NCI-H128 (cell line): ENCODE results near the gene AFDN.

Source experiments
- DNase-seq: peaks from one replicate; lab custom pipeline; 2025; ENCODE audit not compliant: unreplicated experiment; lab: John Stamatoyannopoulos, UW

The AFDN gene

DNA sequence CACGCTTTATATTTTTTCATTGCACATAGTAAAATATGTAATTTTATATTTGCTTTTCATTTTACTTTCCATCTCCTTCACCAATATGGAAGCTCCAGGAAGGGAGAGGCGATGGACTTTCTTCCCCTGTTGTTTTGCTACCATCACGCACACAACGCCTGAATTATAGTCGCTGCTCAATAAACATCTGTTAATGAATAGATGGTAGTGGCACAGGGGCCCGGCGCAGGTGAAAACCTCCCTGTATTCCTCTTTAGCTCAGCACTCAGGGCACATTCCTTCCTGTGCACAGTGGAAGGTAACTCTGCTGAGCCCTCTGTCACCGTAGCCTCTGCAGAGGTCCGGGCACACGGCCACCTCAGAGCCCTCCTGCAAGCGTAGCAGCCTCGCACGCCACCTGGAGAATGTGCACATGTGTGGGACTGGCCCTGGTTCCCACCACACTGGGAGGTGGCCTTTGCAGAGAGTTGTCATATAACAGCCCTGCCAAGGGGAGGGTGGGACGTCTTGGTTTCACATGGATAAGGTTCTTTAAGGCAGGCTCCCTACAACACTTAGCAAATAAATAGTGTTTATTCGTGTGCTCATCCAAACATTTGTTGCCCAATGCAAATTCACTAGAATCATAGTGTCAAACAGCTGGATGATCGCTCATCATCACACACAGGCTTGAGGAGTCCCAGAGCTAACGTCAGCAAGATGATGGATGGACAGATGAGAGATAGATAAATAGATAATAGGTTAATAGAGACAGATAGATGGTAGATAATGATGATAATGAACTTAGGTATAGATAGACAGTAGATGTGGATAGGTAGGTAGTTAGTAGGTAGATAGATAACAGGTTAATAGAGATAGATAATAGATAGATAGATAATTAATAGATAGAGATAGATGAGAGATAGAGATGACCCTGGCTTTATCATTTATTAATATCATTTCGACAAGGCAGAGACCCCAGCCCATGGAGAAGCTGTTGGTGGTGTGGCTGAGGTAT lies 32.3 kb upstream of the AFDN start:
- no peak for DNase-seq

DNA sequence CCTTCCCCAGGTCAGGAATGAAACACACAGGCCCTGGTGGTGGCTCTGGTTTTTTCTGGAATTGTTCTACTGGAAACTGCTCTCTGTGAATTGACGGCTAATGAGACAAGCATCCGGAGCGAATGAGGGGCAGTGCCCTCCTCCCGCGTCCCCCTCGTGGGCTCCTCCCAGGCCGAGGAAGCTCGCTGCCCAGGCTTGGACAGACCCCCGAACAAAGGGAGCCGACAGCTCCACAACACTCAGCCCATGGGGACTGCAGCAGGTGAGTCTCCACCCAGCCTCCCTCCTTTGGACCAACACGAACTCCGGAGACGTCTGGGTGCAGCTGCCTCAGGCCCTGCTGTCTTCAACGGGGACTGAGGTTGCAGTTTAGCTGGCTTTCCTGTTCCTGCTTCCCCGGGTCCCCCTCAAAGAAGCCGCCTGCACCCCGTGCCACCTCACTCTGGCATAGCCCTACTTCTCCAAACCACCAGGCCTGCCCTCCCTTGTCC lies 31.3 kb upstream of the AFDN start:
- no peak for DNase-seq

DNA sequence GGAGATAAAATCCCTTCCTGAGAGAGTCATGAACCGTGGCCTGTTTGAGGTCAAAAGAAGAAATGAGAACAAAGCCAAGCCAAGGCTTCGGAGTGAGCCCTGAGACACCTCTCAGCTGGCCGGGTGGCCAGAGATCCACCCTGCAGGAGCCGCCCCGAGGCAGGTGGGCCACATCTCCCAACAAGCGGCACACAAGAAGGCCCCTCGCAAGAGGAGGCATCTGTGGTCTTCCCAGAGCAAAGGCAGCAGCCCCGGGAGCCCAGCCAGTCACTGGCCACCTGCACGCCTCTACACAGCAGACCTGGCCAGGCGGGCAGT lies 30.9 kb upstream of the AFDN start:
- DNase-seq, result no peak

DNA sequence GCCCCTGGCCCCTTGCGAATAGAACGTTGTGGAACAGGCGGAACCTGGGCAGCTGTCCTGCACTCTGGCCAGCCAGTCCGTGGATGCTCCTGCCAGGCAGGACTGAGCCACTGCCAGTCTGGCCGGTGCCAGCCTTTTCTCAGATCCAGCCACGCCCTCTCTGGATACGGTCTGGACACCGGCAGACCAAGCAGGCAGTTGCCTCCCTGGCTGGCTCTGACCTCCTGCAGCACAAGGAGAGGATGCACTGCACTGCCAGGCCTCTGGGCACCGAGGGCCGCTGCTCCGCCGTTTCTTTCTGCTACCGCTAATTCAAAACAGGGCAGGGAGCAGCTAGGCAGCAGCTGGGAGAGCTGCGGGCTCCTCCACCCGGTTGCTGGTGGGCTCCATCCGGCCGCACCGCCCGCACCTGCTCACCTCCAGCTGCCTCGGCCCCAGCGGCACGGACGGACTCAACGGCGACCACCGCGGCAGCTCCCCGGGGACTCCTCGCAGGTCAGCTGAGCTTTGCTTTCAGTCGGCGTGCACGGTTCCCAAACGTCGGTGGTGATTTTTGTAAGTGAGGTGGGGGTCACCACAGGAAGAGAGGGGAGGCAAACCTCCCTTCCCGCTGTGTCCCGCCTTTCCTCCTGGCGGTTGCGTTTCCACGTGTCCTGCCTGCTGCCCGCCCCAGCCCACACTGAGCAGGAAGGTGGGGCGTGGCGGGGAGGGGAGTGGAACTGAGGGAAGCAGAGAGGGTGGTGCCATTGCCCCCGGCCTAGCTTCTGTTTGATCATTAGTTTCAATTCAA lies 30.3 kb upstream of the AFDN start:
- no peak for DNase-seq

DNA sequence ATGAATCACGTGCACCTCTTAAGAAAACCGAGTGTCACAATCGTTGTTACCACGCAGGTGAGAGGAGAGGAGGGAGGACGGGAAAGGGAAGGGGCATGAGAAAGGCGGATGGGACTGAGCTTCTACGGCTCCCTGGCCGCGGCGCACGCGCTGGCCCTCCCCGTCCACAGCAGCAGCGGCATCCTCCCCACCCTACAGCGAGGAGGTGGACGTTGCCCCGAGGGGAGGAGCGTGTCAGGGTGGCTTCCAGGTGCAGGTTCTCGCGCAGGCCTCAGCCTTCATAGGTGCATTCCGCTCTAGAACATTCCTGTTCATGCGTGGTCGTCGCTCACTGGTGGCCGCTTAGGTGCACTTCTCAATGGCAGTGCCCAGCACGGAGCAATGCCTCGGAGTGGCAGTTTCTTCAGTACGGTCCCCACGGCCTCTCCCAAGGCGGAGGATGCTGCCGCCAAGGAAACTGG lies 29.7 kb upstream of the AFDN start:
- no peak for DNase-seq

DNA sequence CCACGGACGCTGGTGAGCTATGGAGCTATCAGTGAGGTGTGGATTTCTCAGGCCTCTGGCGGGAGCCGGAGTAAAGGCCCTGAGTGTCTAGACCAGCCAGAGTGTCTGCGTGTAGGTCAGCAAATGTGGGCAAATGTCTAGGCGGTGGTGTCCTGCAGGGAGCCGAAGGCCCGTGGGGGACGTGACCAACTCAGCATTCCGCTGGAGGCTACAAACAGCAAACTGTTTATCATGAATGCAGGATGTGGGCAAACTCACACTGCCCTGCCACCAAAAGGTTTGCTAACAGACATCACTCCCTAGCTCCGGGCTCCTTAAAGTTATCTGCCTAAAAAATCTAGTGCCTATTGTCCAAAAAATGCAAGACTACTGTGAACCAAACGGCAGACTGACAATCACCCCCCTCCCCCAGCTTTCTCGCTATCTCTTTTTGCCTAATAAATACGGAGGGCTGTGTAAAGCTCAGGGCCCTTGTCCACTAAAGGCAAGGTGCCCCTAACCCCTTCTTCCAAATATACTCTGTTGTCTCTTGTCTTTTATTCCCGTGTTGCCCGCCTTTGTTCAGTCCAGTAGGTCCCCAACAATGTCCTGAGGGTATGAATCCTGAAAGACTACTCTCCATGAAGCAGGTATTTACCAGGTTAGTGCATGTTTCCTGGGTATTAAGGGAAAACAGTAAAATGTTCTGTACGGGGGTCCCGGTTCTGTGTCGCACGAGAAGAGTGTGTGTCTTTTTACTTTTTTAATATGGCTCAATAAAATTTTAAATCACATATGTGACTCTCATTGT lies 29.0 kb upstream of the AFDN start:
- DNase-seq, result no peak

DNA sequence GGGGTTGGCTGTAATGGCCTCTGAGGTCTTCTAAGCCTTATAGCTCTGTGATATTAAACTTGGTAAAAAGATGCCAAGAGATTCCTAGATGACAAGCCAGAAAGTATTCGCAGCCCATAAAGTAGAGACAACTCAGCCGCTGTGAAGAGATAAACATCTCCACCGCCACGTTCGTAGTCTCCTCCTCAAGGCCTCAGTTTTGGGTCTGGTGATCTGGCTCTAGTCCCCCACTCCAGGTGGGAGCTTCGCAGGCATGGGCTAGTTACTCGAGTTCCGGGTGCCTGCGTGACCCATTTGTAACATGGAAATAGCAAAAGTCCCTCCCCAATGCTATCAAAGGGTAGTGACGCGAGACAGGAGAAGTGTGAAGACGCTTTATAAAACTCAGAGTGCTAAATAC lies 28.3 kb upstream of the AFDN start:
- no peak for DNase-seq

DNA sequence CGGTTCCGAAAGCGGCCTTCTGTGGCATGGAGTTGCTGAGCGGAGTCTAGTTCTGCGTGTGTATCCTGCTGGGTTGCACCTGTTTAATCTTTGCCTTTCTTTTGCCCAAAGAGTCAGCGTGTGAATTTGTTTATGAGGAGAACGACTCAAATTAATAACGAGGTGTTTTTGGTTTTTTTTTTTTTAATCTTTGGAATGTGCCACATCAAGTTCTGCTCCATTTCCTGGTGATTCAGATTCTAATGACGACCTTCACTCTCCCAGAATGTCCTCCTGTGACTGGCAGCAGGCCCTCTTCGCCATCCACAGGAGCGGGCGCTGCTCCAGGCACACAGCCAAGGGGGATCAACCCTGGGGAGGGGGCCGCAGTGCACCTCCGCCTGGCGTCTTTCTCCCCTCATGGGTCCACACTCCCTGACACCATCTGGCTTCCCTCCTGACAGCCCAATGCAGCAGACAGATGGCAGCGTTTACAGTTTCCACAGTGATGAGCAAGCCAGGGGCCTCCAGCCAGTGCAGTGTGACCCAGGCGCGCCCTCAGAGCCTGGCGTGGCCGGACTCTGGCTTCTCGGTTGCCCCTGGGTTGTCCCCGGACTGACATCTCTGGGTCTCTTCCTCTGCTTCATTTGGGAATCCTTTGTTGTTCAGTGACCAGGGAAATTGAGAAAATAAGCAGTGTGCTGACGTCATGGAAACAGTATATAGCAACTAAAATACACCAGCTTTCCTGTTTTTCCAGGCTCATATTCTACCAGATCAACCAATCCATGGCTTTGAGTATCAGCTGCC lies 27.5 kb upstream of the AFDN start:
- no peak for DNase-seq

DNA sequence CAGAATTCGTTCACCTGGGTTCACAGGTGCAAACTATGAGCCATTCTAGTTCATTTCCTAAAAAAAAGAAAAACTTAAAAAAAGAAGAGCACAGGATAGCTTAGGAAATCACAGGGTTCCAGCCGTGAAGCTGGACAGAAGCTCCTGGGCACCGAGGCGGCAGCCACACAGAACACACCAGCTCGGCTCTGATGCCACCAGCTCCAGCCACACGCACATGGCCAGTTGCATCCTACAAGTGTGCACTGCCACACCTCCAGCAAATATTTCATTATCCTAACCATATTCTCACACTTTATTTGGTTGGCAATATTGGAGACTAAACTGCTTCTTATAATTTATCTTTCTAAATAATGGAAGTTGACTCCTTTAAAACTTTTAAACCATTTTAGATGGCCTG lies 26.2 kb upstream of the AFDN start:
- no peak for DNase-seq

DNA sequence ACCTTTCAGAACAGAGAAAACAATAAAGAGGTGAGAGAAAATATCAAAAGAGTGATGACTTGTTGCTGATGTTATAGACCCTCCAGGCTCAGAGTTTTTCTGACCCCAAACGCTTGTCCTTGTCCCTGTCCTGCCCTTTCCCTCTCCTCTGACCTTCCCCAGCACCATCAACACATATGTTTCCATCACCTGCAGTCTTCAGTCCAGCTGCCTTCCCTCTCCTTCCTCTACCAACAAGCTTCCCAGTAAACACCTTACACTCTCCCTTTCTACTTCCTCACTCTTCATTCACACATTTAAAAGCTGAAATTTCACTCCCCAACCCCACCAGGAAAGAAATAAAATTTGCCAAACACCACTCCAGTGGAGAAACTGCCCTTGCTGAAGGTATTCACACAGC lies 25.4 kb upstream of the AFDN start:
- no peak for DNase-seq

DNA sequence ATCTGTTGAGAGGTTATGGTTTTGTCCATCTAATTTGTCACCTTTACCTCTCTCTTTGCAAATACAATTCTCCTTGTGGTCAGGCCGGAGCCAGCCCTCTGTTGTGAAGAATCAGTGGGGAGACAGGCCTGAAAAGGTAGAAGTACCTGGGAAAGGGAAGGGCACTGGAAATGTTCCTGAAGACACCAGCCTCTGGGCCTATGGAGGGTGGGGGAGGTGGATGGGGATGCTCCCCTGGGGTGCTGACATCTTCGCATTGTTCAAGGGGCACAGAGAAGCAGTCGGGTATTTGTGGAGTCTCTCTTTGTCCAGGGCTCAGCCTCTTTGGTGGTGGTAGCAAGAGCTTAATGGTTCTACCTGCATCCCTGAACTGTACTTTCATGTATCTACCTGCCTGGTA lies 24.4 kb upstream of the AFDN start:
- no peak for DNase-seq

DNA sequence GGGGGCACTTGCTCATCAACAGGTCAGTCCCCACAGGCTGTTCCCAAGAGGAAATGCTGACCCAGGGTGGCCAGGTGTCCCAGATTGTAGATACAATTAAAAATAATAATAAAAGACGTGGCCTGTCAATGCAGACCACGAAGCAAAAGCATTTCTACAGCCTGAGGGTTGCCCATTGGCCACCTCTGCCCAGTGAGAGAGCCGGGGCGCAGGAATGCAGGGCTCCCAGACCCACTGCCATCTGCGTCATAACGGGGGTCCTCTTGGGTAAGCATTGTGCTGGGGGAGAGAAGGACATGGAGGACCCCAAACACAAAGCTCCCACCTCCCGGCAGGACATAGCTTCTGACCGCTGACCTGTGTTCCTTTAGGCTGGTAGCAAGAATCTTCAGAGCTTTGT lies 22.9 kb upstream of the AFDN start:
- DNase-seq, result no peak

DNA sequence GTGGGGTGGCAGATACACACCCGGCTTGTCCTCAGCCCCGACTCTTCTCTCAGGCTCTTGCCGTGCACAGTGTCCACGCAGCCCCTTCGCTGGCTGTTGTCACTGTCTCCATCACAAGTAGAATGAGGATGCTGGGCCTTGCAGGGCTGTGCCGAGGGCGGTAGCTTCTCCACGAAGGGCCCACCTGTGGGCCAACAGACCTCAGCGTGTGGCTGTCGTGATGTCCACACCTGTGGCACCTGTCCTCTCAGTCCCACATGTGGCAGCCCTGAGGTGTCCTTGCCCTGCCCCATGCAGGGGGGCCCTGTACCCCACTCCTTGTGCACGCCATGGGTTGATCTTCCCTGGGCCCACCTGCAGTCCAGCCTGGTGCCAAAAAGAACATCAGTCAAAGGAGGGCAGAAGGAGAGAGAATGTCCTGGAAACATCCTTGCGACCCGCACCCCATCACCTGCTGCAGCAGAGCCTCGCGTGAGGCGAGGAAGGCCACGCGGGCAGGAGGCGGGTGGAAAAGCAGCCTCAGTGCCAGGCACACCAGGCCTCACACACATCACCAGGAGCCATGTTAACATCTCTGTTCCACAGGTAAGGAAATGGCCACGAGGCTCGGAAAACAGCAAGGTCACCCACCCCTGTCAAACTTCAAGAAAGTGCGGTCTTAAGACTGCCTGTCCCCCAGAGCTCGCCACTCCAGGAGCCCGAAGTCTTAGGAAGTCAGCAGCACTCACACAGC lies 22.3 kb upstream of the AFDN start:
- DNase-seq, result no peak

DNA sequence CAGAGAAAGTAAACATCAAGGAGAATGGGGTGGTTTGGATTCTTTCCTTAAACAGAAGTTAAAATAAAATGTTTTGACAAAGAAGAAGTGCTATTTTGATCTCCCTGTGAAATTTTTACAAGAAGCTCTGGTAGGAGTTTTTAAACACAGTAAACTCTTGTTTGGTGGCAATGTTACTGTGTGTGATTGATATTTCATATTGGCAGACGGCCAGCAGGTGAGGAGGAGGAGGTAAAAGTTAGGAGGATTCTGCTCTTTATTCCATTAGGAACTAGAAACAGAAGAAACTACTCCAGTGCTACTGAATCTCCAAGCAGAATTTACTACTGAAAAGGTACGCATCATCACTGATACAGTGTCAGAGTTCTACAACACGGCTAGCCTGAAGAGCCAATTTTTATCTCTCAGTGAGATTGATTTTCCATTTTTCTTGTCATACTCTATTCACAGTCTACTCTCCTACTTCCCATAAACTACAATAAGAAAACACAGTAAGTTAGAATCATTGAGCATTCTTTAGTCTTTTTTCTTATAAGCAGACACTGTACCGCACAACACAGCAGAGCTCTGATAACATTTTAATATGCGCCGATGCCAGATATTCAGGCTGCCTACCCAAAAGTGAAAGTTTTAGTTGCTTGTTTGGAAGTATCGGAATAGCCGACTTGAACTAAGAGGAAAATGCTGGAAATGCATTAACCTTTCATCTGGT lies 21.2 kb upstream of the AFDN start:
- no peak for DNase-seq

DNA sequence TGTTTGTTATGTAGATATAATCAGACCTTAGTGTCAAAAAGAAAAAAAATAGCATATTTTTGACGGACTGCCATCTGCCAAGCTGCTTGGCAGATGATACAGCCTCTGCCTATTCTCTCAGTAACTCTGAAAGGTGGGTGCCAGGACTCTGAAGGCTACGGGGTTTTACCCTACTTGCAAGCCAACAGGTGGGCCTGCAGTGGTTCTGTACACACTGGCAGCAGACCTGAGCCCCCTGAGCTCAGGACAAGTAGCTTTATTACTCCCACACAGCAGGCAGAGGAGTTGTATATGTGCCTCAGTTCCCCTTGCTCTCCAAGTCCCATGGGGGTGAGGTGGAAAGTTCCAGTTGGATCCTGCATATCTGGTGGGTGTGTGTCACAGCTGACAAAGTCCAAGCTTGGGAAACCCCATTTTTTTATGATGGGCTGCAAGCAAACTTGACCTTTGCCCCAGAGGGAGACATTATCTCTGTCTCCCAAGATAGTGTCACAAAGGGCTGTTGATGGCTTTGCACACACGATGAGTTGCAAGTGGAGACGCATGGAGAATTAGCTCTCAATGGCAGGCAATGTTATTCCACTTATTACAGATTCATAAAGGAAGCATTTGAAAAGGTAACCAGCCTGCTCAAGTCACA lies 20.5 kb upstream of the AFDN start:
- no peak for DNase-seq

DNA sequence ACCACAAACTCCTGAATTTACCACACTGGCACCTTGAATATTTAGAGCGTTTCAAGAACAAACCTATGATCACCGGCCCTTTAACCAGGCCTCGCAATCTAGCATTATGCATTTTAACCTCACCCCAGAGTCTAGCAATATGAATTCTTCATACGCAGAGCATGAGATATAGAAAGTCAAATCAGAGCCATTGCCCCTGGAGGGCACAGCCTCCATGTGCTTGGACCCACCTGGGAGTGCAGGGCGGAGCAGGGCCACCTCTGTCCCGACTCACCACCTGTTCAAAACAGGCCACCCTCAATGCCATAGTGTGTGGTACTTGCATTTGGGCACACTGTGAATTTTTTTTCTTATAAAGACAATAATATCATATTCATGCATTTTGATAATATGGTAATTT lies 19.5 kb upstream of the AFDN start:
- no peak for DNase-seq

DNA sequence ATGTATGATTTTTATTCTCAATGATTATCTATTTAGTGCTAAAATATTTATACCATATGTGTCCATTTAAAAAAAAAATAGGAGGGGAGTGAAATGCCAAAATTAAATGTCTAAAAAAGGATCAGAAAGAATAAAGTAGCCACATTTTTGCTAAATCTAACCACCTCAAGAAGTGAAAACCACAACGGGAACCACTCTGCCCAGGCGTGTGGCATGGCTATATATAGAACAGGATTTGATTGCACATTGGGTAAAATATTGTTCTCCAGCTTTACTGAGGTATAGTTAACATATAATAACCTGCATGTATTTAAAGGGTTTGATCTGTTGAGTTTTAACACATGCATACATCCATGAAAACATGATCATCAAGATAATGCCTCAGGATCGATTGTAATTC lies 19.0 kb upstream of the AFDN start:
- no peak for DNase-seq

DNA sequence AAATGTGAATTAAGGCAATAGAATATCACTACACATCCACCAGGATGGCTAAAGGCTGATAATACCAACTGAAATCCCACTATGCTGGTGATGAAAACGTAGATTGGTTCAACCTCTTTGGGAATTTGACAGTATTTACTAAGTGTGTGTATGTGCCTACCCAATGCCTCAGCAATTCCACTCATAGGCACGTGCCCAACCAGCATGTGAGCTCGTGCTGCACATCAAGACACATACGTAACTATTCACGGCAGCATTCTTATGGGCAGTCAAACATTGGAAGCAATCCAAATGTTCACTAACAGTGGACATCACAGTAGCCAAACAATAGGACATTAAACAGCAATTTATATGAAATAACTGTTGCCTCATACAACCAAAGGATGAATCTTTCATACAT lies 15.7 kb upstream of the AFDN start:
- no peak for DNase-seq
